KOPT-K1 (cell line): Measurements from ENCODE around the gene ZNF581.

Source experiments
- H3K27ac ChIP-seq: fragments of 200-600 bp; sonication (generic); 2 replicates; pipeline ENCODE4 v1.5.1; 2016; ENCODE audit warnings: antibody characterized with exemption, mild to moderate bottlenecking, low read depth, low read length; ENCODE audit not compliant: poor library complexity, severe bottlenecking
- H3K36me3 ChIP-seq: fragments of 200-600 bp; sonication (generic); 2 replicates; pipeline ENCODE4 v1.5.1; 2017; ENCODE audit warnings: antibody characterized with exemption, mild to moderate bottlenecking, low read length, moderate library complexity; ENCODE audit not compliant: insufficient read depth
- H3K9me3 ChIP-seq: fragments of 200-600 bp; sonication (generic); 2 replicates; pipeline ENCODE4 v1.5.1; 2017; ENCODE audit warnings: antibody characterized with exemption, low read length, mild to moderate bottlenecking; ENCODE audit not compliant: insufficient read depth, poor library complexity, severe bottlenecking

Gene ZNF581

DNA sequence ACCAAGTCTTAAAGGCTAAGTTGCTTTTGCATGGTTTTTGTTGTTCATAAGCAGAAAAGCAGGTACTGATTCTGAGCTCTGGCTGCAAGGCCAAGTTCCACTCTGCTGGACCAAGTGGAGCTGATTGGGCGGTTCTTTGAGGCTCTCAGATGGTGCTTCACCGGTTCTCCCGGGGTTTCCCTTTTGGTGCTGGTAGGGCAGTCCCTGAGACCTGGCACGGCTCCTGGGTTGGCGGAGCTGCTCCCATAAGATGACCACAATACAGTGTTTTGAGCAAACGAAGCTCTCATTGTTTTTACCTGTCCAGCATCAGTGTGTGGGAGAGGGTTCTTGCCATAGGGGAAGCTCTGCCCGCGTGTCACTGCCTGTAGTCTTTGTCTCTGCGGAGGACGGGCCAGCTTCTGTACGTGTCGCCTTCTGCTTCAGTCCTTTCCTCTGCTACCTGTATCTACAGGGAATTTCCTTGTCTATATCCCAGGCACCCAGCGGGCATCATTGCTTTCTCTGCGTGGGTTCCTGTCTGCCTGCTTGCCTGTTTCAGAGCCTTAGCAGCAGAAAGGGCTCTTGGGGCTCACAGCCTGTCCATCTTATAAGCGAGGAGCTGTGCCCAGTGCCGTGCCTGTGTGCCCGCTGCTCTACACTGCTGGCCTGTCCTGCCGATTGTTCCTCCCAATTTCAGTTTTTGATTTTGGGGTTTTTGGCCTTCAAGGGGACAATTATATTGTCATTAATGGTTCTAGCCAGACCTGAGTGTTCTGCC, 13.7 kb downstream of the ZNF581 start:
- Histone ChIP-seq H3K36me3 (peaks cover 63% of the 10 kb centered on the region), H3K27ac (peak overlapping the region; percentile 100), H3K9me3 (no peaks in the 10 kb centered on the region)

- Histone ChIP-seq H3K9me3 (no peaks in the 10 kb centered on the region), H3K36me3 (peaks cover 81% of the 10 kb centered on the region), H3K27ac (no peak overlapping the region)
Observed at GRCh38 chr19:55658846-55659459, 15.5 kb downstream of the ZNF581 start.

GRCh38 chr19:55659822-55660221, 16.4 kb downstream of the ZNF581 start:
- no peaks in the 10 kb centered on the region for H3K9me3 ChIP-seq
- peaks cover 89% of the 10 kb centered on the region for H3K36me3 ChIP-seq
- no peak overlapping the region for H3K27ac ChIP-seq

DNA sequence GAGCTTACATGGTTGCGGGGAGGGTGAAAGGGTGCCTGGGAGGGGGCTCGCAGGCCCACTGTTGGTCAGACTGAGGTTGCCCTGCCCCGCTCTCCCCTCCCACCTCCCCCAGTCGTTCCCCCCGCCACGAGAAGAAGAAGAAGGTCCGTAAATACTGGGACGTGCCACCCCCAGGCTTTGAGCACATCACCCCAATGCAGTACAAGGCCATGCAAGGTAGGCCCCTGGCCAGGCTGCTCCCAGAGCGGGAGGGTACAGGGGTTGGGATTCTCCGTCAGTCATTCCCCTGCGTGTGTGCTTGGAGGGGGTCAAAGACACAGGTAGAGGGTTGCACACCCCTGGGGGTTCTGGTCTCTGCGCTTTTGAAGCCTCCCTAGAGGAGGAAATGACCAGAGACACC, 17.0 kb downstream of the ZNF581 start:
- peaks cover 95% of the 10 kb centered on the region for H3K36me3 ChIP-seq
- H3K27ac ChIP-seq: no peak overlapping the region
- H3K9me3 ChIP-seq: no peaks in the 10 kb centered on the region

- no peaks in the 10 kb centered on the region for H3K9me3 ChIP-seq
- H3K27ac ChIP-seq: no peak overlapping the region
- peaks cover 98% of the 10 kb centered on the region for H3K36me3 ChIP-seq
Observed at GRCh38 chr19:55660991-55661390, 17.5 kb downstream of the ZNF581 start.

DNA sequence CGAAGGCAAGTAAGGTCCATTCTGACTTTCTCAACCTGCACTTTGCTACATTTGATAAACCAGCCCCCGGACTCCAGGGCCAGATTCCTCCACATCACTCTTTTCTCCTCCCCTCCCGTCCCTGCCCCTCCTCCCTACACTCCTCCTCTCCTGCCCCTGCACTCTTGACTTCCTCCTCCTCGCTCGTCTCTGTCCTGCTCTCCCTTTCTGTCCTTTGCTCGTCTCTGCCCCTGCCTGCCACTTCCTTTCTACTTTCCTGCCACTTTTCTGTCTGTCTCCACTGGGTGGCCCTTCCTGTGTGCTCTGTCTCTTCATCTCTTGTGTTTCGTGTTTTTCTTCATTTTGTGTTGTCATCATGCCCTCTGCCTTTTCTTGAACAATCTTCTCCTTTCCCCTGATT, 18.4 kb downstream of the ZNF581 start:
- Histone ChIP-seq H3K27ac (no peak overlapping the region), H3K36me3 (peaks cover 99% of the 10 kb centered on the region), H3K9me3 (no peaks in the 10 kb centered on the region)

DNA sequence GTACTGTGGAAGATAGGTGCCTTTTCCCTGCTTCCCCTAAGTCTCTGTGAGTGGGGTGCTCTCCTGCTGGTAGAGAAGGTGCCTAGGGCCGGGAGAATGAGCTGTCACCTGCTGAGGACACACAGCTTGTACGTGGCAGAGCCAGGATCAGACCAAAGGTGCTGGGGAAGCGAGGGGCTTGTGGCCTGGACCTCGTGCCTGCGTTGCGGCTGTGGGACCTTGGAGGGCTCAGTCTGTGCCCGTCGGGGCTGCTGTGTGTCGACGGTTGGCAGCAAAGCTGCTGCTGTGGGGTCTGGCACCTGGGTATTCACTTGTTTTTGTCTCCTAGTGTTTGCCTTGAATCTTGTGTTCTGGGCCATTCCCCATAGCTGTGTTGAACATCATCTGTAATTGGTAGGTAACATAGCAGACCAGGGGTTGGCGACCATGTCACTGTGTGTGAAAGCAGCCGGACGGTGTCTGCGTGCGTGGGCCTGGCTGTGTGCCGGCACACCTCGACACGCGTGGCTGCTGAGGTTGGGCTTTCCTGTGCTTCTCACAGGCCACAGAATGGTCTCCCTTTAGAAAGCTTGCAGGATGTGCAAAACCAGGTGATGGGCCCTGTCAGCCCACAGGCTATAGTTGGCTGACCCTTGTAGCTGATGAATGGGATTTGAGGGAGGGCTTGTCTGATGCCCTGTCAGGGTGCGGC, 20.5 kb downstream of the ZNF581 start:
- Histone ChIP-seq H3K9me3 (no peaks in the 10 kb centered on the region), H3K36me3 (peaks cover 100% of the 10 kb centered on the region), H3K27ac (no peak overlapping the region)

DNA sequence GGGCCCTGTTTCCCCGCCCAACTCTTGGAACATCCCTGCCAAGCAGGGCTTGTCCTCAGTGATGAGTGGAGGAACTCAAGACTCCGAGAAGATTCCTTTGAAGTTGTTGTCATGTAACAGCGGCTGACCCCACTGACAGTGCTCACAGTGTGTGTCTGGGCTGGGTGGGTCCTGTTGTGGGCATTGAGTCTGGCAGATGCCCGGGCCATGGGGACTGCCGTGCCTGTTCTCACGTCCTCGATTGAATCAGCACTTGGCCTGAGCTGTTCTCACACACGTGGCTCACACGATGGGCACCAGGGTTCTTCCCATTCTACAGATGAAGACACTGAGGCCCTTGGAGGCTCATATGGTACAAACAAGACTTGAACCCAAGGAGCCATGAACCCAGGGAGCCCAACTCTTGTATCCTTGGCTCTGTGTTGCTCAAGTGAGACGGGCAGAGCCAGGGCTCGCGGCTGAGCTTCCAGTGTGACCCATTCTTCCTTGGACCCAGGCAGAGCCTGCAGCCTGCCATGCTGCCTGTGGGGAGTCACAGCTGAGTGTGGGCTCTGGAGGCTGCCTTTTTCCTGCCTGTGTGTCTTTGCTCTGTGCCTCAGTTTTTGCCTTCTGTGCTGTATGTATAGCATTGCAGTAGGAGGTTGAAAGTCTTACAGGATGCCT, 23.0 kb downstream of the ZNF581 start:
- no peak overlapping the region for H3K27ac ChIP-seq
- peaks cover 100% of the 10 kb centered on the region for H3K36me3 ChIP-seq
- H3K9me3 ChIP-seq: no peaks in the 10 kb centered on the region

DNA sequence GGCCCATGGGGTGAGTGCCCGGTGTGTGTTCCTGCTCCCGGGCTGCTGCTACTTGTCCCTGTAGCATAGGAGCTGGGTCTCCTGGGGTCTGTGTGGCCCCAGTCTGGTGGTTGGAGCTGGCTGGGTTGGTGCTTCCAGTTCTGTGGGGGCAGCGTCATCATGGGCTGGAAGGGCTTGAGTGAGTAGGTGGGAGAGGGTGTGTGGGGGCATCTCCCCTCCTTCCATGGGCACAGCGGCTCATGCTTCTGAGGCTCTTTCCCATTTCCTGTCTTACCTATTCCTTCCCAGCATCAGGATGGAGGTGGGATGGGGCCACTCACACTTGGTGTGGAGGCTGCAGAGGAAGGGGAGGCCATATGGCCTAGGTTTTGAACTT, 23.5 kb downstream of the ZNF581 start:
- Histone ChIP-seq H3K27ac (no peak overlapping the region), H3K36me3 (peaks cover 100% of the 10 kb centered on the region), H3K9me3 (no peaks in the 10 kb centered on the region)

- H3K9me3 ChIP-seq: no peaks in the 10 kb centered on the region
- H3K27ac ChIP-seq: no peak overlapping the region
- H3K36me3 ChIP-seq: peaks cover 100% of the 10 kb centered on the region
Observed at GRCh38 chr19:55667511-55667910, 24.1 kb downstream of the ZNF581 start.

DNA sequence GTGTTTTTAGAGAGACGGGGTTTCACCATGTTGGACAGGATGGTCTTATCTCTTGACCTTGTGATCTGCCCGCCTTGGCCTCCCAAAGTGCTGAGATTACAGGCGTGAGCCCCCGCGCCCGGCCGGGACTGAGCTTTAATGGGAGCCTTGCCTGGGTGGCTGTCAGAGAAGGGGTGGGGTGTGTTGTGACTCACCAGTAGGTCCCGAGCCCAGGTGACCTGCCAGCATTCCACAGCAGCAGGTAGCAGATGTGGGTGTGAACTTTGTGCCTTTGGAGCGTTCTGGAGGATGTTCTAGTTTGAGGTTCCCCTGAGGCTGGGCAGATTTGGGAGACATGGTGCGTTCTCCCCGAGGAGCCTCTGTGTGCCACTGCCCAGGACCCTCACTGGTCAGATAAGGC, 24.5 kb downstream of the ZNF581 start:
- H3K36me3 ChIP-seq: peaks cover 99% of the 10 kb centered on the region
- H3K9me3 ChIP-seq: no peaks in the 10 kb centered on the region
- no peak overlapping the region for H3K27ac ChIP-seq

DNA sequence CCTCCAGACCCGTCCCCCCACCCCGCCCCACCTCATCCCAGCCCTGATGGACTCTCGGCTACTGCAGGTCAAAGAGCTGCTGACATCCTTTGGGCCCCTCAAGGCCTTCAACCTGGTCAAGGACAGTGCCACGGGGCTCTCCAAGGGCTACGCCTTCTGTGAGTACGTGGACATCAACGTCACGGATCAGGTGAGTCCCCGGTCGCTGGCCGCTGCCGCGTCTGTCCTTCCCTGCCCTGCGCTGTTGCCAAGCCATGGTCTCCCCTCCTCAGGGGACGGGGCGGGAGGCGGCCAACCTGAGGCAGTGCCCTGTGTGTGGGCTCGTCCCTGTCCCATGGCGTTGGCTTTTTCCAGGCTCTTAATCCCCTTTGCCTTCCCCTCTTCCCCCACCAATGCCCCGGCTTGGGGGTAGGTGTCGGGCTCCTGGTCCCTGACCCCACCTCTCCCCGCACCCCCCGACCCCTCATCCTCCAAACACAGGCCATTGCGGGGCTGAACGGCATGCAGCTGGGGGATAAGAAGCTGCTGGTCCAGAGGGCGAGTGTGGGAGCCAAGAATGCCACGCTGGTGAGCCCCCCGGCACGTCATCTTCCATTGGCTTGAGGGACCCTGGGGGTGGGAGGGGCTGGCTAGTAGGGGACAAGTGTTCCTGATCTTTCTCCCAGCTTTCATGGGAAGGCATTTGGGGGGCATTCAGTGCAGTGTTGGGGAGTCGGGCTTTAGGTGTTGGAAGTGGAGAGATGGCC, 25.3 kb downstream of the ZNF581 start:
- peaks cover 99% of the 10 kb centered on the region for H3K36me3 ChIP-seq
- no peak overlapping the region for H3K27ac ChIP-seq
- no peaks in the 10 kb centered on the region for H3K9me3 ChIP-seq

- peaks cover 96% of the 10 kb centered on the region for H3K36me3 ChIP-seq
Observed at GRCh38 chr19:55669418-55670279, 26.2 kb downstream of the ZNF581 start.

More at GRCh38 chr19:55669418-55670279, 26.2 kb downstream of the ZNF581 start:
- Histone ChIP-seq H3K9me3 (no peaks in the 10 kb centered on the region), H3K27ac (no peak overlapping the region)
